Measurements from ENCODE around the gene AKAP1. TPM values are rescaled to one million over a fixed set of nuclear protein-coding genes. Genes with fewer than 3 reads are reported as not detected.

AKAP1 gene
- total and polyA plus RNA-seq, 9 of the 15 experiments (the other 6 are each of a cell fraction or from before 2014, with no cell fraction given), result 12.9 to 63.8 (median 36.4) TPM

GRCh38 chr17:57086069-57086930 lies 1.3 kb downstream of the AKAP1 start (continued):
- TF ChIP-seq KAT7 (CRISPR knock-in tag; IDR thresholded peaks at IDR 0.05; ENCODE audit: borderline replicate concordance), result no peak; the same call in 1 of the 2 replicates
- TF ChIP-seq ATF3 (IDR thresholded peaks at IDR 0.05), result no peak
- TF ChIP-seq ATF3 (CRISPR knock-in tag; conservative IDR thresholded peaks at IDR 0.05), result no peak
- TF ChIP-seq KLF16 (IDR thresholded peaks at IDR 0.05), result no peak
- TF ChIP-seq GMEB1 (CRISPR knock-in tag; IDR thresholded peaks at IDR 0.05), result no peak
- no peak for TF ChIP-seq ZNF263 (CRISPR knock-in tag; IDR thresholded peaks at IDR 0.05; ENCODE audit: borderline replicate concordance)
- peak; percentile 43; the same call in 1 of the 2 replicates for TF ChIP-seq CBFA2T2 (conservative IDR thresholded peaks at IDR 0.05)
- no peak; the same call in 1 of the 2 replicates for TF ChIP-seq CEBPG (CRISPR knock-in tag; IDR thresholded peaks at IDR 0.05)
- TF ChIP-seq CEBPG (tag; conservative IDR thresholded peaks at IDR 0.05 in 1 of 2, IDR thresholded peaks at IDR 0.05 in 1 of 2), result no peak
- no peak for TF ChIP-seq SIN3B (IDR thresholded peaks at IDR 0.05; ENCODE audit: low read depth)
- TF ChIP-seq TCF15 (CRISPR knock-in tag; IDR thresholded peaks at IDR 0.05), result no peak
- no peak for TF ChIP-seq NFIX (CRISPR knock-in tag; IDR thresholded peaks at IDR 0.05; ENCODE audit: low read depth)
- 0 out of 2 replicates have a peak, but pooled peaks have one; percentile 24 for TF ChIP-seq MYC (IDR thresholded peaks at IDR 0.05; ENCODE audit: low read depth, low read length)
- TF ChIP-seq MYC (CRISPR knock-in tag; IDR thresholded peaks at IDR 0.05; ENCODE audit: borderline replicate concordance, low read depth), result no peak
- no peak for TF ChIP-seq PHTF2 (CRISPR knock-in tag; IDR thresholded peaks at IDR 0.05)
- TF ChIP-seq E2F1 (CRISPR knock-in tag; IDR thresholded peaks at IDR 0.05), result no peak
- TF ChIP-seq KLF1 (tag; IDR thresholded peaks at IDR 0.05), result no peak
- TF ChIP-seq TFAP4 (CRISPR knock-in tag; IDR thresholded peaks at IDR 0.05; ENCODE audit: borderline replicate concordance), result no peak
- TF ChIP-seq TSHZ1 (CRISPR knock-in tag; IDR thresholded peaks at IDR 0.05), result no peak

Data from K562 (cell line).